HFFc6 (cell line): Measurements from ENCODE around the gene DPH2. TPM values are rescaled to one million over a fixed set of nuclear protein-coding genes. Genes with fewer than 3 reads are reported as not detected.

Experiments used
- DNase-seq: peaks from one replicate; pipeline ENCODE4 v3.0.0-alpha.2; 2018
- H3K27ac Mint-ChIP-seq: 2 replicates; pipeline ENCODE4 v1.8.0; 2020; ENCODE audit warnings: mild to moderate bottlenecking, mixed read lengths
- H3K27me3 Mint-ChIP-seq: 2 replicates; pipeline ENCODE4 v1.8.0; 2021; ENCODE audit warnings: mild to moderate bottlenecking, moderate library complexity, mixed read lengths; ENCODE audit not compliant: insufficient read depth
- H3K36me3 Mint-ChIP-seq: 2 replicates; pipeline ENCODE4 v1.8.0; 2021; ENCODE audit warnings: low read depth, mixed read lengths
- H3K4me1 Mint-ChIP-seq: 2 replicates; pipeline ENCODE4 v1.8.0; 2020; ENCODE audit warnings: low read depth, mixed read lengths
- H3K4me3 Mint-ChIP-seq: 2 replicates; pipeline ENCODE4 v1.8.0; 2020; ENCODE audit warnings: mild to moderate bottlenecking, moderate library complexity, mixed read lengths
- H3K9me3 Mint-ChIP-seq: 2 replicates; pipeline ENCODE4 v1.8.0; 2020; ENCODE audit warnings: mild to moderate bottlenecking, mixed read lengths
- total RNA-seq, 6 experiments: library from RNA; stranded (reverse); fragmentation: NEBNext Ultra II Directional; extraction: Animal tissue kit (Norgen Biotek cat#: 25700); gene quantifications; 2 replicates in 1 of 6; 3 replicates in 5 of 6; pipeline ENCODE4 v1.2.3, GENCODE V29; 2021
- TF ChIP-seq, protein P1 (sequence below): fragments of 200-600 bp; sonication (generic); IDR thresholded peaks from 2 replicates; pipeline ENCODE4 v1.5.0; 2021; ENCODE audit warnings: antibody characterized with exemption, mild to moderate bottlenecking

Gene DPH2
- total RNA-seq, 6 experiments from 2014 or later = 19.1 to 22.7 (median 20.8) TPM

DNA sequence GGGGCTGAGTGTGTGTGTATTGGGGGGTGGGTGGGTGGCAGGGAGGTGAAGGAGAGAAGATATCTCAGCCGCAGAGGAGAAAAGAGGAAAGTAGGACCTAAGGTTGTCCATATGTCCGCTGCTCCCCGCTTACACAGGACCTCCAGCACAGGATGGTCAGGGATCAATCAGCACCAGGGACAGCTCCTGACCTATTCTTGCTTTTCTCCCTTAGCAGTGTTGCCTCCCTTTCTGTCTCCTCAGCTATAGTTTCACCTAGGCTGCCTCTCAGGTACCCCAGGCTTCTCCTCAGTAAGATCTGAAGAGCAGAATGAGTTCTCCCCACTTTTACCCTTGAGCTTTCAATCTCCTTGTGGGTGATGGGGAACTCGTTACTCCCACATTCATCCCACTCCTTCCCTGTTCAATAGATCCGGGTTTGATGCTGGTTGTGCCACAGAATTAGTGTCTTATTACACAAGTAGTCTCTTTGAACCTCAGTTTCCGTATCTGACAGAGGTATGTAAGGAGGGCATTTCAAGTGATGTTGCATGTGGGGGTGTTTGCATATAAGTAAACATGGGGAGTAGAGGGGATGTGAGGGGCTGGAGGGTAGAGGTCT is 1.4 kb upstream of the DPH2 start:
- H3K36me3 Mint-ChIP-seq = peaks cover 20% of the 10 kb centered on the region
- H3K4me3 Mint-ChIP-seq = no peak overlapping the region
- TF ChIP-seq, protein P1, sequence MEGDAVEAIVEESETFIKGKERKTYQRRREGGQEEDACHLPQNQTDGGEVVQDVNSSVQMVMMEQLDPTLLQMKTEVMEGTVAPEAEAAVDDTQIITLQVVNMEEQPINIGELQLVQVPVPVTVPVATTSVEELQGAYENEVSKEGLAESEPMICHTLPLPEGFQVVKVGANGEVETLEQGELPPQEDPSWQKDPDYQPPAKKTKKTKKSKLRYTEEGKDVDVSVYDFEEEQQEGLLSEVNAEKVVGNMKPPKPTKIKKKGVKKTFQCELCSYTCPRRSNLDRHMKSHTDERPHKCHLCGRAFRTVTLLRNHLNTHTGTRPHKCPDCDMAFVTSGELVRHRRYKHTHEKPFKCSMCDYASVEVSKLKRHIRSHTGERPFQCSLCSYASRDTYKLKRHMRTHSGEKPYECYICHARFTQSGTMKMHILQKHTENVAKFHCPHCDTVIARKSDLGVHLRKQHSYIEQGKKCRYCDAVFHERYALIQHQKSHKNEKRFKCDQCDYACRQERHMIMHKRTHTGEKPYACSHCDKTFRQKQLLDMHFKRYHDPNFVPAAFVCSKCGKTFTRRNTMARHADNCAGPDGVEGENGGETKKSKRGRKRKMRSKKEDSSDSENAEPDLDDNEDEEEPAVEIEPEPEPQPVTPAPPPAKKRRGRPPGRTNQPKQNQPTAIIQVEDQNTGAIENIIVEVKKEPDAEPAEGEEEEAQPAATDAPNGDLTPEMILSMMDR = no peak
- no peak for DNase-seq
- no peaks in the 10 kb centered on the region for H3K9me3 Mint-ChIP-seq
- H3K27ac Mint-ChIP-seq = no peak overlapping the region
- H3K27me3 Mint-ChIP-seq = no peaks in the 10 kb centered on the region
- H3K4me1 Mint-ChIP-seq = peaks cover 9% of the 10 kb centered on the region

DNA sequence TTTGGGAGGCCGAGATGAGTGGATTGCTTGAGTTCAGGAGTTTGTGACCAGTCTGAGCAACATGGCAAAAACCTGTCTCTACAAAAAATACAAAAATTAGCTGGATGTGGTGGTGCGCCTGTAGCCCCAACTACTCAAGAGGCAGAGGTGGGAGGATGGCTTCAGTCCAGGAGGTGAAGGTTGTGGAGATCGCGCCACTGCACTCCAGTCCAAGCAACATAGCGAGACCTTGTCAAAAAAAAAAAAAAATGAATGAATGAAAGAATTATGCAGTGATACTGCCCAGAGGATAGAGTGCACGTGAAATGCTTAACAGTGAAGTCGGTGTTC is 429 bp upstream of the DPH2 start:
- no peaks in the 10 kb centered on the region for H3K9me3 Mint-ChIP-seq
- H3K36me3 Mint-ChIP-seq = peaks cover 20% of the 10 kb centered on the region
- no peak overlapping the region for H3K27ac Mint-ChIP-seq
- H3K4me3 Mint-ChIP-seq = peak overlapping the region; percentile 99
- peaks cover 19% of the 10 kb centered on the region for H3K4me1 Mint-ChIP-seq
- no peak for DNase-seq
- no peaks in the 10 kb centered on the region for H3K27me3 Mint-ChIP-seq
- TF ChIP-seq, protein P1 = no peak; the same call in 1 of the 2 replicates

DNA sequence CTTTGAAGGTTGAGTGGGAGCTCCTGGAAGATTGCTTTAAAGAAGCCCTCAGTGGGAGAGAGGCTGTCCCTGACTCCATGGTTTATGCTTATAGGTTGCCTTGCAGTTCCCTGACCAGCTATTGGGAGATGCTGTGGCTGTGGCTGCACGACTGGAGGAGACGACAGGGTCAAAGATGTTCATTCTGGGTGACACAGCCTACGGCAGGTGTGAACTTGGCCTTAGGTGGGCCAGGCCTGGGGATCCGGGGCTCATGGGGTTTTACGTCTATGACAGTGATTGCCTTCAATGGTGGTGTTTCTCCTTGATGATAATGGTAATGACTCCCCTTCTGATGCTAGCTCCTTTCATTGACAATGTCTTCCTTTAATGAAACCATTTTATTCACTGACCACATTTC is 692 bp downstream of the DPH2 start:
- H3K27ac Mint-ChIP-seq = peak overlapping the region; percentile 70

DNA sequence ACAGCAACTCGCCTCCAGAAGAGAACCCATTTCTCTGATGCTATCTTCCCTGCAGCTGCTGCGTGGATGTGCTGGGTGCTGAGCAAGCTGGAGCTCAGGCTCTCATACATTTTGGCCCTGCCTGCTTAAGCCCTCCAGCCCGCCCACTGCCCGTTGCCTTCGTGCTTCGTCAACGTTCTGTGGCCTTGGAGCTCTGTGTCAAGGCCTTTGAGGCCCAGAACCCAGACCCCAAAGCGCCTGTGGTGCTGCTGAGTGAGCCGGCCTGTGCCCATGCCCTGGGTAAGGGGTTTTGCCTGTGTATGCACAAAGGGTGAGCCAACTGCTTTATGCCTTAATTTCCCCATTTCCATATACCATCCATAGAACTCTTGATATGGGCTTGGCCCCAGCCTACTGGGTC is 1.1 kb downstream of the DPH2 start:
- H3K27me3 Mint-ChIP-seq = no peaks in the 10 kb centered on the region
- no peaks in the 10 kb centered on the region for H3K9me3 Mint-ChIP-seq
- TF ChIP-seq, protein P1 = no peak
- no peak for DNase-seq
- no peak overlapping the region for H3K27ac Mint-ChIP-seq
- peaks cover 23% of the 10 kb centered on the region for H3K4me1 Mint-ChIP-seq
- H3K4me3 Mint-ChIP-seq = peak overlapping the region; percentile 99
- H3K36me3 Mint-ChIP-seq = peaks cover 20% of the 10 kb centered on the region

More for the DNA sequence above, 692 bp downstream of the DPH2 start:
- no peaks in the 10 kb centered on the region for H3K27me3 Mint-ChIP-seq
- H3K9me3 Mint-ChIP-seq = no peaks in the 10 kb centered on the region
- H3K4me1 Mint-ChIP-seq = peaks cover 20% of the 10 kb centered on the region
- peaks cover 20% of the 10 kb centered on the region for H3K36me3 Mint-ChIP-seq
- H3K4me3 Mint-ChIP-seq = peak overlapping the region; percentile 99
- TF ChIP-seq, protein P1 = no peak
- DNase-seq = no peak

DNA sequence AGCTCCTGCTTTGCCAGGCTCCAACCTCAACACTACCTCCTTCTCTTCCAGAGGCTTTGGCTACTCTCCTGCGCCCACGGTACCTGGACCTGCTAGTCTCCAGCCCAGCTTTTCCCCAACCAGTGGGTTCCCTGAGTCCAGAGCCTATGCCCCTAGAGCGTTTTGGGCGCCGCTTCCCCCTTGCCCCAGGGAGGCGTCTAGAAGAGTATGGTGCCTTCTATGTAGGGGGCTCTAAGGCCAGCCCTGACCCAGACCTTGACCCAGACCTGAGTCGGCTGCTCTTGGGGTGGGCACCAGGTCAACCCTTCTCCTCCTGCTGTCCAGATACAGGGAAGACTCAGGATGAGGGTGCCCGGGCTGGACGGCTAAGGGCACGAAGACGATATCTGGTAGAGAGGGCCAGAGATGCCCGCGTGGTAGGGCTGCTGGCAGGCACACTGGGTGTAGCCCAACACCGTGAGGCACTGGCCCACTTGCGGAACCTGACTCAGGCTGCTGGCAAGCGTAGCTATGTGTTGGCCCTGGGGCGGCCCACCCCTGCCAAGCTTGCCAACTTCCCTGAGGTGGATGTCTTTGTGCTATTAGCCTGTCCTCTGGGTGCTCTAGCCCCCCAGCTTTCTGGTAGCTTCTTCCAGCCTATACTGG is 1.6 kb downstream of the DPH2 start:
- DNase-seq = no peak
- Mint-ChIP-seq H3K9me3 (no peaks in the 10 kb centered on the region), H3K36me3 (peaks cover 25% of the 10 kb centered on the region)

More for the DNA sequence above, 1.6 kb downstream of the DPH2 start:
- TF ChIP-seq, protein P1 = no peak
- Mint-ChIP-seq H3K27ac (no peak overlapping the region), H3K4me1 (peaks cover 28% of the 10 kb centered on the region), H3K27me3 (no peaks in the 10 kb centered on the region), H3K4me3 (peak overlapping the region; percentile 99)
